ENCODE measurements around the gene CFAP97. TPM values are rescaled to one million over a fixed set of nuclear protein-coding genes. Genes with fewer than 3 reads are reported as not detected.
A peak's percentile ranks its signal among the peaks of the same experiment; 100 is the strongest.

Gene CFAP97
- total and polyA plus RNA-seq, 2 donors (not counting 1 experiment from before 2014, with no cell fraction given): 39.3 to 50.8 TPM

DNA sequence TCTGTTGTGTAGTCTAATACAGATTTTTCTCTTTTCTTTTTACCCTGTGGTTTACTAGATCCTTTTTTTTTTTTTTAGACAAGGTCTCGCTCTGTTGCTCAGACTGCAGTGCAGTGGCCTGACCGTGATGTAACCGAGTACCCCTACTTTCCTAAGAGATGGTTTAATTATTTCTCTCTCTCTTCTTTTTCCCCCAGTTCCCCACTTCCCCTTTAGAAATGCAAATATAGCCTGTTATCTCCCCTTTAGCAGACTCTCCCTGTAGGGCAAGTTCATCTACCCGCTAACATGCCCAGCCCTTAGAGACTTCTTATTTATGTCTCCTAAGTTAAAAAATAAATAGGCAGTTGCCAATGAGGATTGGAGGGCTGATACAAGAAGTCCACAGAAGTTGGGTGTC, 10.1 kb upstream of the CFAP97 start:
- TF ChIP-seq, protein P1, sequence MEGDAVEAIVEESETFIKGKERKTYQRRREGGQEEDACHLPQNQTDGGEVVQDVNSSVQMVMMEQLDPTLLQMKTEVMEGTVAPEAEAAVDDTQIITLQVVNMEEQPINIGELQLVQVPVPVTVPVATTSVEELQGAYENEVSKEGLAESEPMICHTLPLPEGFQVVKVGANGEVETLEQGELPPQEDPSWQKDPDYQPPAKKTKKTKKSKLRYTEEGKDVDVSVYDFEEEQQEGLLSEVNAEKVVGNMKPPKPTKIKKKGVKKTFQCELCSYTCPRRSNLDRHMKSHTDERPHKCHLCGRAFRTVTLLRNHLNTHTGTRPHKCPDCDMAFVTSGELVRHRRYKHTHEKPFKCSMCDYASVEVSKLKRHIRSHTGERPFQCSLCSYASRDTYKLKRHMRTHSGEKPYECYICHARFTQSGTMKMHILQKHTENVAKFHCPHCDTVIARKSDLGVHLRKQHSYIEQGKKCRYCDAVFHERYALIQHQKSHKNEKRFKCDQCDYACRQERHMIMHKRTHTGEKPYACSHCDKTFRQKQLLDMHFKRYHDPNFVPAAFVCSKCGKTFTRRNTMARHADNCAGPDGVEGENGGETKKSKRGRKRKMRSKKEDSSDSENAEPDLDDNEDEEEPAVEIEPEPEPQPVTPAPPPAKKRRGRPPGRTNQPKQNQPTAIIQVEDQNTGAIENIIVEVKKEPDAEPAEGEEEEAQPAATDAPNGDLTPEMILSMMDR (conservative IDR thresholded peaks at IDR 0.05 in 1 of 2, IDR thresholded peaks at IDR 0.05 in 1 of 2; ENCODE audit: low read depth in 1 of 2, low read length in 2 of 2): no peak
- H3K4me3 ChIP-seq (replicated peaks in 1 of 4; ENCODE audit: control extremely low read depth in 1 of 4, insufficient read depth in 1 of 4, low read depth in 3 of 4, low read length in 4 of 4): no peak overlapping the region
- no peaks in the 10 kb centered on the region for H3K4me1 ChIP-seq (ENCODE audit: control insufficient read depth, extremely low read depth, insufficient read depth, low read length)
- no peak overlapping the region for H3K27ac ChIP-seq (ENCODE audit: insufficient read depth, low read length)
- H3K36me3 ChIP-seq (ENCODE audit: control insufficient read depth, insufficient read depth, low read length): no peaks in the 10 kb centered on the region
- H4K20me1 ChIP-seq (ENCODE audit: control insufficient read depth, extremely low read depth, insufficient read depth, low read length): no peaks in the 10 kb centered on the region
- no peak overlapping the region for H2AFZ ChIP-seq (ENCODE audit: low read length)
- no peak overlapping the region for H3K4me2 ChIP-seq (ENCODE audit: extremely low read depth, insufficient read depth, low read length)
- no peak for DNase-seq (ENCODE audit: low read depth in 2 of 2)
- H3K9me3 ChIP-seq (ENCODE audit: control insufficient read depth, insufficient read depth, low read depth, low read length): no peaks in the 10 kb centered on the region
- no peaks in the 10 kb centered on the region for H3K27me3 ChIP-seq (ENCODE audit: control insufficient read depth, insufficient read depth, low read length)
- H3K9ac ChIP-seq (ENCODE audit: insufficient read depth, low read length): no peak overlapping the region
- H3K79me2 ChIP-seq (ENCODE audit: control insufficient read depth, insufficient read depth, low read length): peaks cover 49% of the 10 kb centered on the region

- Histone ChIP-seq H2AFZ (ENCODE audit: low read length) (no peak overlapping the region), H3K36me3 (ENCODE audit: control insufficient read depth, insufficient read depth, low read length) (no peaks in the 10 kb centered on the region), H4K20me1 (ENCODE audit: control insufficient read depth, extremely low read depth, insufficient read depth, low read length) (no peaks in the 10 kb centered on the region), H3K9ac (ENCODE audit: insufficient read depth, low read length) (no peak overlapping the region), H3K9me3 (ENCODE audit: control insufficient read depth, insufficient read depth, low read depth, low read length) (no peaks in the 10 kb centered on the region), H3K27me3 (ENCODE audit: control insufficient read depth, insufficient read depth, low read length) (no peaks in the 10 kb centered on the region), H3K27ac (ENCODE audit: insufficient read depth, low read length) (no peak overlapping the region), H3K79me2 (ENCODE audit: control insufficient read depth, insufficient read depth, low read length) (peaks cover 42% of the 10 kb centered on the region), H3K4me2 (ENCODE audit: extremely low read depth, insufficient read depth, low read length) (no peak overlapping the region), H3K4me1 (ENCODE audit: control insufficient read depth, extremely low read depth, insufficient read depth, low read length) (no peaks in the 10 kb centered on the region), H3K4me3 (replicated peaks in 1 of 4; ENCODE audit: control extremely low read depth in 1 of 4, insufficient read depth in 1 of 4, low read depth in 3 of 4, low read length in 4 of 4) (no peak overlapping the region)
- TF ChIP-seq, protein P1 (conservative IDR thresholded peaks at IDR 0.05 in 1 of 2, IDR thresholded peaks at IDR 0.05 in 1 of 2; ENCODE audit: low read depth in 1 of 2, low read length in 2 of 2): no peak
- no peak for TF ChIP-seq EZH2 (IDR thresholded peaks at IDR 0.05; ENCODE audit: low read length, missing control alignments)
- DNase-seq (ENCODE audit: low read depth in 2 of 2): peak; percentile 14 to 43
Measured at GRCh38 chr4:185212581-185212980, 8.8 kb upstream of the CFAP97 start.

DNA sequence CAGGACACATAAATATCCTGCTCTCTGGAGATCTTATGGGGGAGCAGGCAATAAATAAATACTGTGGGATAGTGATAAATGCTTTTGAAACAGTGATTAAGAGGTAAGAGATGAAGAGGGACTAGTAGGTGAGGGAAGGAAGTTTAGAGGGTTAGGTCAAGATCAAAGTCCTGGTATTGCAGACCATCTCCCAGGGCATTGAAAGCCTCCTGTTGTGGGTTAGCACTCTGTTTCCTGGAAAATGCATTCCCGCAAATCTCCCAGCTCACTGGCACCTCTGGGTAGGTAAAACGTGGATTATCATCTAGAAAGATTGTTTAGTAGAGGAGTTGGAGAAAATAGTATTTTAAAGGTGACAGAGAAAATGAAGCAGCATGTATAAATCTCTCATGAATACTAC, 7.8 kb upstream of the CFAP97 start:
- H4K20me1 ChIP-seq (ENCODE audit: control insufficient read depth, extremely low read depth, insufficient read depth, low read length): no peaks in the 10 kb centered on the region
- no peak overlapping the region for H3K27ac ChIP-seq (ENCODE audit: insufficient read depth, low read length)
- peak overlapping the region; percentile 79 for H3K4me2 ChIP-seq (ENCODE audit: extremely low read depth, insufficient read depth, low read length)
- H3K9ac ChIP-seq (ENCODE audit: insufficient read depth, low read length): no peak overlapping the region
- H3K4me1 ChIP-seq (ENCODE audit: control insufficient read depth, extremely low read depth, insufficient read depth, low read length): no peaks in the 10 kb centered on the region
- no peak for DNase-seq (ENCODE audit: low read depth in 2 of 2)
- no peaks in the 10 kb centered on the region for H3K27me3 ChIP-seq (ENCODE audit: control insufficient read depth, insufficient read depth, low read length)
- TF ChIP-seq EZH2 (IDR thresholded peaks at IDR 0.05; ENCODE audit: low read length, missing control alignments): no peak
- TF ChIP-seq, protein P1 (conservative IDR thresholded peaks at IDR 0.05 in 1 of 2, IDR thresholded peaks at IDR 0.05 in 1 of 2; ENCODE audit: low read depth in 1 of 2, low read length in 2 of 2): no peak
- no peaks in the 10 kb centered on the region for H3K9me3 ChIP-seq (ENCODE audit: control insufficient read depth, insufficient read depth, low read depth, low read length)
- no peak overlapping the region for H2AFZ ChIP-seq (ENCODE audit: low read length)
- H3K79me2 ChIP-seq (ENCODE audit: control insufficient read depth, insufficient read depth, low read length): peaks cover 36% of the 10 kb centered on the region
- peak overlapping the region in 3 of 4 experiments; percentile 86 to 91 (median 87) for H3K4me3 ChIP-seq (replicated peaks in 1 of 4; ENCODE audit: control extremely low read depth in 1 of 4, insufficient read depth in 1 of 4, low read depth in 3 of 4, low read length in 4 of 4)
- no peaks in the 10 kb centered on the region for H3K36me3 ChIP-seq (ENCODE audit: control insufficient read depth, insufficient read depth, low read length)

Measured in fibroblast of lung (primary cell).